Neutrophil (primary cell): ENCODE results near the gene SLC34A3.

Experiments
- H3K27ac ChIP-seq: fragments of 200-600 bp; sonication (generic); 2 replicates; pipeline ENCODE4 v1.5.1; 2016; ENCODE audit warnings: mild to moderate bottlenecking, moderate library complexity
- H3K27me3 ChIP-seq: fragments of 200-600 bp; sonication (generic); 2 replicates; pipeline ENCODE4 v1.6.0; 2016; ENCODE audit warnings: mild to moderate bottlenecking
- H3K36me3 ChIP-seq: fragments of 200-600 bp; sonication (generic); 2 replicates; pipeline ENCODE4 v1.5.1; 2017
- H3K4me1 ChIP-seq, 2 experiments: fragments of 200-600 bp in 1 of 2; sonication (generic) in 1 of 2; 1 replicate in 1 of 2; 2 replicates in 1 of 2; pipeline versions ENCODE4 v1.5.1 to v1.6.1; 2013 to 2016; ENCODE audit warnings: low read depth in 1 of 2, low read length in 1 of 2, mild to moderate bottlenecking in 1 of 2, moderate library complexity in 1 of 2; ENCODE audit not compliant: control insufficient read depth in 1 of 2, insufficient read depth in 1 of 2
- H3K4me3 ChIP-seq, 2 experiments: fragments of 200-600 bp in 1 of 2; sonication (generic) in 1 of 2; 1 replicate in 1 of 2; 2 replicates in 1 of 2; pipeline ENCODE4 v1.5.1; 2013 to 2016; ENCODE audit warnings: low read depth in 1 of 2, low read length in 1 of 2, mild to moderate bottlenecking in 1 of 2, moderate library complexity in 1 of 2
- H3K9me3 ChIP-seq: fragments of 200-600 bp; sonication (generic); 2 replicates; pipeline ENCODE4 v1.5.1; 2016
- CTCF ChIP-seq: fragments of 200-600 bp; sonication (generic); IDR thresholded peaks from 2 replicates; pipeline ENCODE4 v1.5.1; 2016; ENCODE audit warnings: antibody characterized with exemption

SLC34A3 gene

DNA sequence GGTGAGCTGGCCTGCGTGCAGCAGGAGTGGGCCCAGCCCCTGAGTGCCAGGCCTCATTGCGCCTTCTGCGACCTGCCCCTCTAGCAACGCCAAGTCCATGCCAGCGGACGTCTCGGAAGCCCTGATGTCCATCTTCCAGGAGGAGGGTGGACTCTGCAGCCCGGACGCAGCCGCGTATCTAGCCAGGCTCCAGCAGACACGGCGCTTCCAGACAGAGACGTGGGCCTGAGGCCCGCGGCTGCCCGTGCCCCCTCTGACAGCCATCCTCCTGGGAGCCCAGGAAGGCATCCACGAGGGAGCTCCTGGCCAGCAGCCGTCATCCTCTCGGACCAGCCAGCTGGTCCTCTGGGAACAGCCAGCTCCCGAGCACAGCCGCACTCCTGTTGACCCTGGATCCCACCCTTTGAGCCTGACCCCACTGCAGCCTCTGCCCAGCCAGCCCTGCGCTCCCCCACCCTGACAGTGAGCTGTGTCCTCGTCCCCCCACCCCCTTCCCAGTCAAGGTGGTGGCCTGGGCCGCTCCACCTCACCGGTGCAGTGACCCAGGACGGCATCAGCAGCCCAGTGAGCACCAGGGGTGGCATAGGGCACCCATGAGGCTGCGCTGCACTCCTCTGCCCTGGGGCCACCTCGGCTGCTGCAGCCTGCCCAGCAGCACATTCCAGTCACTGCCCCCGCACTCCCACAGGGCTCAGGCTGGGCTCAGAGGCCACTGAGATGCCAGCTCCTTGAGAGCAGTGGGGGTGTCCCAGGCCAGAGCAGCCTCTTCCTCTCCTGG is 14.3 kb upstream of the SLC34A3 start:
- peaks cover 64% of the 10 kb centered on the region for H3K36me3 ChIP-seq
- no peaks in the 10 kb centered on the region for H3K9me3 ChIP-seq
- no peak overlapping the region for H3K27ac ChIP-seq
- peaks cover 0 to under 1% of the 10 kb centered on the region in 2 experiments for H3K4me1 ChIP-seq
- peaks cover 17% of the 10 kb centered on the region for H3K27me3 ChIP-seq
- TF ChIP-seq CTCF = no peak
- no peak overlapping the region for H3K4me3 ChIP-seq

DNA sequence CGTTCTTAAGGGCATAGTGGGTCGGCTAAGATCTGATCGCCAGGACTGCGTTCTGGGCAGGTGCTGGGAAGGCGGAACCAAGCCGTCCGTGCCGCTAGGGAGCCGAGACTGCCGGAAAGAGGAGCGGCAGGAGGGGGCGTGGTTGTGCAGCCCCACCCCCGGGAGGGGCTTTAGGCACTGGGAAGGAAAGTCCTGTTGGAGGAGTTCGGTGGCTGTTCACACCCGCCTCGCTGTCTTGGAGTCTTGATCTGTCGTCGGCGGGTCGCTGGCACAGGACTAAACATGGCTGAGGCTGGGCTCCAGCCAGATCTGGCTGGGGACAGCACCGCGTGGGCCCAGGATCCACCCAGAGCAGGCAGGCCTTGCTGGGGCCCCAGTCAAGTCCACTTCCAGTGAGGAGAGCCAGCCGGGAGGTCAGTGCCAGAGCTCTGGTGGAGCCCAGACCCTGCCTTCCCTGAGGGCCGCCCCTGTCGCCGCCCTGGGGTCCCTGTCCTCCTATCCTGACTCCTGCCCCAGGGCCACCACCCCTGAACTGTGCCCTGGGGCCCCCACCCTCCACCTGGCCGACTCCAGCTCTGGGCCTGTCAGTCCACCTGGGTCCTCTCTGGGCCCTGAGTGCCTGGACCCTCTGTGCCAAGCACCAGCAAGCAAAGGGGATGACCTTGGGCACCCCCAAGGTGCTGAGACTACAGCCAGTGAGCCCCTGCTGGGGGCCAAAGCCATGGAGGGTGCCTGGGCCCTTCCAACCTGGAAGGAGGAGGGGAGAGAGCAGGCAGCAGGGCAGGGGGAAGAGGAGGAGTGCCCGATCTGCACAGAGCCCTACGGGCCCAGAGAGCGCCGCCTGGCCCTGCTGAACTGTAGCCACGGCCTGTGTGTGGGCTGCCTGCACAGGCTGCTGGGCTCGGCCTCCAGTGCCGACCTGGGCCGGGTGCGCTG is 13.2 kb upstream of the SLC34A3 start:
- TF ChIP-seq CTCF = no peak
- Histone ChIP-seq H3K9me3 (no peaks in the 10 kb centered on the region), H3K4me3 (no peak overlapping the region), H3K4me1 (peaks cover 4 to 10% of the 10 kb centered on the region in 2 experiments), H3K27ac (no peak overlapping the region), H3K27me3 (peaks cover 27% of the 10 kb centered on the region), H3K36me3 (peaks cover 60% of the 10 kb centered on the region)

DNA sequence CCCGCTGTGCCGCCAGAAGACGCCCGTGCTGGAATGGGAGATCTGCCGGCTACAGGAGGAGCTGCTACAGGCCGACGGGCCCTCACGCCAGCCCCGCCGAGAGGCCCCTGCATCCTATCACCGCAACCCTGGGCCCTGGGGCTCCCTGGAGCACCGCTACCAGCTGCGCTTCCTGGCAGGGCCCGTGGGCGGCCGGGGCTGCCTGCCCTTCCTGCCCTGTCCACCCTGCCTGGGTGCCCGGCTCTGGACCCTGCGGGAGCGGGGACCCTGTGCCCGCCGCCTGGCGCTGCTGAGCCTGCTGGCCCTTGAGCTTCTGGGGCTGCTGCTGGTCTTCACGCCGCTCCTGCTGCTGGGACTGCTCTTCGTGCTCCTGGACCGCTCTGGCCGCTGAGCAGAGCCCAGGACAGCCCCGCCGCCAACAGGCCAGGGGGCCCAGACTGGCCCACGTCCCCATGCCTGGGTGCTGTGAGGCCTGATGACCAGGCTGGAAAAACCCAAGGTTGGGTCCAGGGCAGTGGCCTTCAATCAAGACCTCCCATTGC is 12.4 kb upstream of the SLC34A3 start:
- no peak overlapping the region for H3K4me3 ChIP-seq
- H3K36me3 ChIP-seq = peaks cover 52% of the 10 kb centered on the region
- TF ChIP-seq CTCF = no peak
- H3K27ac ChIP-seq = no peak overlapping the region
- peaks cover 33% of the 10 kb centered on the region for H3K27me3 ChIP-seq
- H3K4me1 ChIP-seq = peaks cover 10 to 17% of the 10 kb centered on the region in 2 experiments
- no peaks in the 10 kb centered on the region for H3K9me3 ChIP-seq

DNA sequence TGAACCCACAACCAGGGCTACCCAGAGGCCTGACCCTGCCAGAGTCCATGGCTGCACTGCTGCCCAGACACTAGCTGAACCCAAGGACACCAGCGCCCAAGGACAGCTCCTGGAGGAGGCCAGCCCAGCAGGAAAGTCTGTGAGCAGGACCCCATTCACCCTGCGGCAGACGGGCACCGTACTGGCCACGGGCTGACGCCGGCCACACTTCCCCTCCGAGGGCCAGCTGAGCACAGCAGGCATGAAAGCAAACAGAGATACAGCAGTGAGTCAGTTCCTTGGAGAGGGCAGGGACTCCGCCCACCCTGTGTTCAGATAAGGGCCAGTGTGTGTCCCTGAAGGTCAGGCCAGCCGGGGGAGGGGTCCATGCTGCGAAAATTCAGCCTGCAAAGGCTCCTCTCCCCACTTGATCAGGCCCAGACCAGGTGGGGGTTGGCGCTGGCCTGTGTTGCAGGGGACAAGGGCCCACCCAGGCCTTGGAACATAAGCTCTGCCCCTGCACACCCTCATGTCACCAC is 11.9 kb upstream of the SLC34A3 start:
- H3K4me1 ChIP-seq = peaks cover 12 to 20% of the 10 kb centered on the region in 2 experiments
- no peak for TF ChIP-seq CTCF
- no peak overlapping the region for H3K27ac ChIP-seq
- peaks cover 47% of the 10 kb centered on the region for H3K36me3 ChIP-seq
- H3K27me3 ChIP-seq = peaks cover 33% of the 10 kb centered on the region
- H3K9me3 ChIP-seq = no peaks in the 10 kb centered on the region
- H3K4me3 ChIP-seq = no peak overlapping the region

- no peak overlapping the region for H3K4me3 ChIP-seq
Measured at GRCh38 chr9:137219757-137220316, 10.9 kb upstream of the SLC34A3 start.

More at GRCh38 chr9:137219757-137220316, 10.9 kb upstream of the SLC34A3 start:
- peaks cover 15 to 30% of the 10 kb centered on the region in 2 experiments for H3K4me1 ChIP-seq
- no peaks in the 10 kb centered on the region for H3K9me3 ChIP-seq
- peaks cover 37% of the 10 kb centered on the region for H3K36me3 ChIP-seq
- peaks cover 40% of the 10 kb centered on the region for H3K27me3 ChIP-seq
- no peak overlapping the region for H3K27ac ChIP-seq
- TF ChIP-seq CTCF = no peak
